ENCODE measurements around the gene LPGAT1. TPM values are rescaled to one million over a fixed set of nuclear protein-coding genes. Genes with fewer than 3 reads are reported as not detected.

The LPGAT1 gene
- total RNA-seq, 1 experiment from 2014 or later: 46.0 TPM

GRCh38 chr1:211825980-211826379 lies 4.6 kb downstream of the LPGAT1 start:
- Histone ChIP-seq H3K27me3 (ENCODE audit: insufficient read depth, low read depth) (no peaks in the 10 kb centered on the region), H3F3A (ENCODE audit: insufficient read depth, low read depth) (no peaks in the 10 kb centered on the region; the same call in 1 of the 2 replicates), H4K20me1 (ENCODE audit: insufficient read depth) (no peaks in the 10 kb centered on the region), H2AFZ (no peak overlapping the region), H3K79me2 (ENCODE audit: low read depth) (peaks cover 11% of the 10 kb centered on the region; the same call in 1 of the 2 replicates), H3K4me2 (no peak overlapping the region), H3K9me2 (ENCODE audit: insufficient read depth) (no peaks in the 10 kb centered on the region), H3K4me1 (replicated peaks; ENCODE audit: insufficient read depth) (0 out of 2 replicates have a peak, but pooled peaks cover 11% of the 10 kb centered on the region), H3K27ac (no peak overlapping the region), H3K36me3 (ENCODE audit: low read depth) (peaks cover 10% of the 10 kb centered on the region), H3K4me3 (no peak overlapping the region), H3K9me3 (ENCODE audit: insufficient read depth, low read depth) (no peaks in the 10 kb centered on the region)
- no TSS peak for BruUV-seq (replicated peaks)
- POLR2A ChIA-PET (ENCODE audit: unreplicated experiment): no interaction called here
- CTCF ChIA-PET: interaction anchor here (0.6 kb wide), 1 partner anchor 19 kb away, joined by 3 read pairs; no protein-coding TSS in a partner anchor
- no peak for DNase-seq
- intact Hi-C loops (cut with micrococcal nuclease; ENCODE audit: unreplicated experiment): loop anchor here (10.0 kb wide), 1 partner anchor 209 kb away; the partner anchor contains the start of genes DTL and INTS7
- TF ChIP-seq CTCF (conservative IDR thresholded peaks at IDR 0.05) (no peak), EZH2 (IDR thresholded peaks at IDR 0.05; ENCODE audit: low read depth) (no peak)

- Histone ChIP-seq H3K27ac (no peak overlapping the region), H3K27me3 (ENCODE audit: insufficient read depth, low read depth) (no peaks in the 10 kb centered on the region), H3F3A (ENCODE audit: insufficient read depth, low read depth) (no peaks in the 10 kb centered on the region; the same call in 1 of the 2 replicates), H3K36me3 (ENCODE audit: low read depth) (peaks cover 17% of the 10 kb centered on the region), H3K9me2 (ENCODE audit: insufficient read depth) (no peaks in the 10 kb centered on the region), H4K20me1 (ENCODE audit: insufficient read depth) (no peaks in the 10 kb centered on the region), H2AFZ (no peak overlapping the region), H3K4me2 (no peak overlapping the region), H3K79me2 (ENCODE audit: low read depth) (0 out of 2 replicates have a peak, but pooled peaks cover 5% of the 10 kb centered on the region), H3K9me3 (ENCODE audit: insufficient read depth, low read depth) (no peaks in the 10 kb centered on the region), H3K4me1 (replicated peaks; ENCODE audit: insufficient read depth) (no peaks in the 10 kb centered on the region), H3K4me3 (no peak overlapping the region)
- POLR2A ChIA-PET (ENCODE audit: unreplicated experiment): interaction anchor here (0.6 kb wide), 1 partner anchor 70 kb away, joined by 3 read pairs; no protein-coding TSS in a partner anchor
- intact Hi-C loops (cut with micrococcal nuclease; ENCODE audit: unreplicated experiment): loop anchor here (10.0 kb wide), 1 partner anchor 212 kb away; the partner anchor contains the start of genes DTL and INTS7
- TF ChIP-seq EZH2 (IDR thresholded peaks at IDR 0.05; ENCODE audit: low read depth) (no peak), CTCF (conservative IDR thresholded peaks at IDR 0.05) (no peak)
- BruUV-seq (replicated peaks): no TSS peak
- CTCF ChIA-PET: no interaction called here
- no peak for DNase-seq
These were observed 7.7 kb downstream of the LPGAT1 start for GRCh38 chr1:211822677-211823407.

GRCh38 chr1:211816586-211816985 lies 14.0 kb downstream of the LPGAT1 start:
- Histone ChIP-seq H3K27ac (no peak overlapping the region), H2AFZ (no peak overlapping the region), H3F3A (ENCODE audit: insufficient read depth, low read depth) (no peaks in the 10 kb centered on the region; the same call in none of the 2 replicates), H3K9me2 (ENCODE audit: insufficient read depth) (no peaks in the 10 kb centered on the region), H4K20me1 (ENCODE audit: insufficient read depth) (peaks cover 3% of the 10 kb centered on the region; the same call in 1 of the 2 replicates), H3K4me2 (no peak overlapping the region), H3K4me3 (no peak overlapping the region), H3K79me2 (ENCODE audit: low read depth) (no peaks in the 10 kb centered on the region), H3K27me3 (ENCODE audit: insufficient read depth, low read depth) (no peaks in the 10 kb centered on the region), H3K4me1 (replicated peaks; ENCODE audit: insufficient read depth) (no peaks in the 10 kb centered on the region), H3K9me3 (ENCODE audit: insufficient read depth, low read depth) (no peaks in the 10 kb centered on the region), H3K36me3 (ENCODE audit: low read depth) (0 out of 2 replicates have a peak, but pooled peaks cover 8% of the 10 kb centered on the region)
- POLR2A ChIA-PET (ENCODE audit: unreplicated experiment): no interaction called here
- intact Hi-C loops (cut with micrococcal nuclease; ENCODE audit: unreplicated experiment): no loop called here
- CTCF ChIA-PET: no interaction called here
- no TSS peak for BruUV-seq (replicated peaks)
- no peak for DNase-seq
- TF ChIP-seq CTCF (conservative IDR thresholded peaks at IDR 0.05) (no peak), EZH2 (IDR thresholded peaks at IDR 0.05; ENCODE audit: low read depth) (no peak)

All from PC-9 (cell line).